Mammary epithelial cell (primary cell): ENCODE measurements around the gene DDX46.

ENCODE experiments used
- CTCF ChIP-seq, 2 donors: IDR thresholded peaks in 1 of 2; conservative IDR thresholded peaks in 1 of 2; 2 replicates each; pipeline ENCODE4 v1.5.1; 2011 to 2012; ENCODE audit warnings: inconsistent platforms in 2 of 2, low read length in 2 of 2, mild to moderate bottlenecking in 2 of 2, control low read depth in 1 of 2, low read depth in 1 of 2; ENCODE audit not compliant: insufficient read depth in 1 of 2; ENCODE audit errors: extremely low read depth in 1 of 2
- EZH2 ChIP-seq: IDR thresholded peaks from 2 replicates; pipeline ENCODE4 v1.6.1; 2012; ENCODE audit warnings: low read length, inconsistent platforms, borderline replicate concordance

- no peak for TF ChIP-seq CTCF (conservative IDR thresholded peaks at IDR 0.05 in 1 of 2, IDR thresholded peaks at IDR 0.05 in 1 of 2; ENCODE audit: extremely low read depth in 1 of 2, insufficient read depth in 1 of 2, low read depth in 1 of 2, low read length in 2 of 2)
- no peak for TF ChIP-seq EZH2
Measured at GRCh38 chr5:134741052-134741451, 17.5 kb upstream of the DDX46 start.
